Keratinocyte (primary cell): ENCODE measurements around the gene XRRA1.

Source experiments
- CTCF ChIP-seq, 3 experiments: IDR thresholded peaks in 1 of 3; conservative IDR thresholded peaks in 1 of 3; optimal IDR thresholded peaks in 1 of 3; 2 replicates in 2 of 3; 3 replicates in 1 of 3; pipeline versions ENCODE3 to v1.5.1; 2011; ENCODE audit warnings: low read length in 3 of 3, mild to moderate bottlenecking in 3 of 3, moderate library complexity in 2 of 3, control low read depth in 1 of 3, inconsistent platforms in 1 of 3; ENCODE audit not compliant: insufficient read depth in 2 of 3; ENCODE audit errors: extremely low read depth in 1 of 3
- EZH2 ChIP-seq: IDR thresholded peaks from one replicate; pipeline ENCODE4 v1.6.1; 2012; ENCODE audit warnings: inconsistent platforms, mild to moderate bottlenecking, low read length, moderate library complexity

GRCh38 chr11:74956397-74957015 lies 7.6 kb upstream of the XRRA1 start:
- no peak for TF ChIP-seq CTCF (optimal IDR thresholded peaks at IDR 0.05 in 1 of 3, IDR thresholded peaks at IDR 0.05 in 1 of 3, conservative IDR thresholded peaks at IDR 0.05 in 1 of 3; ENCODE audit: extremely low read depth in 1 of 3, insufficient read depth in 2 of 3, low read length in 3 of 3)
- no peak for TF ChIP-seq EZH2
